ENCODE measurements around the gene GPATCH4. TPM values are rescaled to one million over a fixed set of nuclear protein-coding genes. Genes with fewer than 3 reads are reported as not detected.
A peak's percentile ranks its signal among the peaks of the same experiment; 100 is the strongest.
"Not testable (repeated sequence)": the region's sequence is repeated elsewhere in the genome, so short reads cannot be mapped to it uniquely, and the experiment has no call there.

Gene GPATCH4
- total and polyA plus RNA-seq, 8 donors: 9.0 to 24.1 (median 13.2) TPM

- peaks cover 17 to 30% (median 22%) of the 10 kb centered on the region in 4 donors for H3K4me1 ChIP-seq
- TF ChIP-seq POLR2A (IDR thresholded peaks at IDR 0.05): no peak
- no peak for TF ChIP-seq EP300 (IDR thresholded peaks at IDR 0.05)
- no peak for TF ChIP-seq POLR2AphosphoS5 (IDR thresholded peaks at IDR 0.05)
- TF ChIP-seq CTCF (IDR thresholded peaks at IDR 0.05): no peak
- 21 to 24% (median 22%) methylated on average over 6 of the region's 6 CpGs for WGBS, 5 donors
- H3K9me3 ChIP-seq: no peaks in the 10 kb centered on the region
- intact Hi-C loops (cut with DNase I; ENCODE audit: low total_unique reads): no loop called here
- no peak for DNase-seq
- peaks cover 13 to 78% (median 41%) of the 10 kb centered on the region in 3 donors for H3K27me3 ChIP-seq
- no peak overlapping the region for H3K27ac ChIP-seq
- H3K36me3 ChIP-seq: no peaks in the 10 kb centered on the region
- no peak overlapping the region for H3K4me3 ChIP-seq
Observed at GRCh38 chr1:156619582-156619955, 18.3 kb upstream of the GPATCH4 start.

GRCh38 chr1:156618853-156619581 lies 17.7 kb upstream of the GPATCH4 start, which contains the start of gene HAPLN2:
Gene HAPLN2, plus strand, starts transcription at chr1:156619415. Its CDS starts 4,076 bp downstream, at chr1:156623491.
- Histone ChIP-seq H3K27me3 (peaks cover 7 to 73% (median 36%) of the 10 kb centered on the region in 3 donors), H3K9me3 (no peaks in the 10 kb centered on the region), H3K4me3 (no peak within 1 kb of the TSS), H3K4me1 (peaks cover 11 to 24% (median 17%) of the 10 kb centered on the region in 4 donors), H3K27ac (no peak within 1 kb of the TSS), H3K36me3 (no peaks in the 10 kb centered on the region)
- intact Hi-C loops (cut with DNase I; ENCODE audit: low total_unique reads): no loop called here
- WGBS, 5 donors: 4 to 12% (median 5%) methylated on average over 7 of the region's 7 CpGs
- peak in 1 of 2 donors; percentile 59 for DNase-seq
- TF ChIP-seq POLR2AphosphoS5 (IDR thresholded peaks at IDR 0.05) (no peak), CTCF (IDR thresholded peaks at IDR 0.05) (peak in 1 of 7 experiments; percentile 16)

GRCh38 chr1:156616463-156616862 lies 15.2 kb upstream of the GPATCH4 start:
- no peak for TF ChIP-seq POLR2A (IDR thresholded peaks at IDR 0.05)
- peak overlapping the region in 3 of 5 donors; percentile 37 to 59 (median 59) for H3K27ac ChIP-seq
- H3K9me3 ChIP-seq: no peaks in the 10 kb centered on the region
- peak in 1 of 2 donors; percentile 79 for DNase-seq
- H3K4me3 ChIP-seq: no peak overlapping the region
- H3K4me1 ChIP-seq: peaks cover 6 to 19% (median 11%) of the 10 kb centered on the region in 4 donors
- intact Hi-C loops (cut with DNase I; ENCODE audit: low total_unique reads): no loop called here
- no peaks in the 10 kb centered on the region for H3K36me3 ChIP-seq
- peaks cover 0 to 58% (median 18%) of the 10 kb centered on the region in 3 donors for H3K27me3 ChIP-seq
- WGBS, 5 donors: 3 to 9% (median 4%) methylated on average over 5 of the region's 5 CpGs

GRCh38 chr1:156615946-156616345 lies 14.7 kb upstream of the GPATCH4 start:
- intact Hi-C loops (cut with DNase I; ENCODE audit: low total_unique reads): no loop called here
- Histone ChIP-seq H3K4me1 (peaks cover 6 to 19% (median 11%) of the 10 kb centered on the region in 4 donors), H3K27ac (peak overlapping the region in 3 of 5 donors; percentile 37 to 59 (median 59)), H3K9me3 (no peaks in the 10 kb centered on the region), H3K36me3 (no peaks in the 10 kb centered on the region), H3K27me3 (peaks cover 0 to 58% (median 15%) of the 10 kb centered on the region in 3 donors), H3K4me3 (no peak overlapping the region)
- WGBS, 5 donors: 38 to 57% (median 44%) methylated on average over 4 of the region's 4 CpGs
- no peak for DNase-seq
- no peak for TF ChIP-seq POLR2A (IDR thresholded peaks at IDR 0.05)
- TF ChIP-seq POLR2AphosphoS5 (IDR thresholded peaks at IDR 0.05): no peak
- TF ChIP-seq EP300 (IDR thresholded peaks at IDR 0.05): no peak
- no peak for TF ChIP-seq CTCF (IDR thresholded peaks at IDR 0.05)

GRCh38 chr1:156612666-156613065 lies 11.4 kb upstream of the GPATCH4 start:
- H3K36me3 ChIP-seq: no peaks in the 10 kb centered on the region
- 35 to 53% (median 48%) methylated on average over 3 of the region's 3 CpGs for WGBS, 5 donors
- no peak for DNase-seq
- intact Hi-C loops (cut with DNase I; ENCODE audit: low total_unique reads): no loop called here
- no peaks in the 10 kb centered on the region for H3K9me3 ChIP-seq
- no peak overlapping the region for H3K4me3 ChIP-seq
- H3K27ac ChIP-seq: no peak overlapping the region
- peaks cover 6 to 26% (median 14%) of the 10 kb centered on the region in 4 donors for H3K4me1 ChIP-seq
- peaks cover 0 to 41% (median 0%) of the 10 kb centered on the region in 3 donors for H3K27me3 ChIP-seq
- TF ChIP-seq EP300 (IDR thresholded peaks at IDR 0.05) (no peak), CTCF (IDR thresholded peaks at IDR 0.05) (no peak), POLR2A (IDR thresholded peaks at IDR 0.05) (no peak), POLR2AphosphoS5 (IDR thresholded peaks at IDR 0.05) (no peak)

- 88 to 91% (median 90%) methylated on average over 9 of the region's 9 CpGs for WGBS, 5 donors
- peaks cover 0 to 31% (median 0%) of the 10 kb centered on the region in 3 donors for H3K27me3 ChIP-seq
- H3K36me3 ChIP-seq; H3K27ac ChIP-seq; DNase-seq; H3K4me1 ChIP-seq; intact Hi-C loops (cut with DNase I; ENCODE audit: low total_unique reads); H3K9me3 ChIP-seq; H3K4me3 ChIP-seq: not testable (repeated sequence)
Observed at GRCh38 chr1:156610072-156610471, 8.8 kb upstream of the GPATCH4 start.

All from stomach (tissue), 9 donors.